GM10847 (cell line): Measurements from ENCODE around the gene ZNF235.

ENCODE experiments used
- POLR2A ChIP-seq: IDR thresholded peaks from 2 replicates; pipeline ENCODE4 v1.6.1; 2011; ENCODE audit not compliant: insufficient read length; ENCODE audit errors: extremely low read depth

The ZNF235 gene

DNA sequence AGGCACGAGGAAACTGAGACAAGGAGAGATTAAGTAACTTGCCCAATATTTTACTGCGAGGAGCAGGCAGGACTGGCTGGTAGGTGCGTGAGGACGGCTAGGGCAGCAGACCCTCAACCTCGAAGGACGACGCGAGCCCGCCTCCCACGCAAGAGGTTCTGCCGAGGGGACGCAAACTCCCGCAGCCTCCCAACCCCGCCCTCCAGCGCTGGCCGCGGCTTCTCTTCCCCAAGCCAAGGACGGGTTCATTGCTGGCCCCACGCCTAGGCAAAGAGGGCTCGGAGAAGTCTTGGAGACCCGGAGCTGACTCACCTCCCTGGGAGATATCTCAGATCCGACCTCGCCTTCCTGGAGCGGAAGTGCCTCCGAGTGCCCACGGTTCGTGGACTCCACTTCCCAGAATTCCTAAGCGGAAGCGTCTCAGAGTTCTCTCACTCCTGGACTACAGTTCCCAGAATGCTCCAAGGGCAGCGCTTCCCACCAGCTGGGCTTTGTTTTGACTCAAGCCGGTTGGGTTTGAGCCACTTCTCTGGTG lies at the start of gene ZNF235:
ZNF235 (minus strand) TSS at position 367 of the 535 bp plus-strand sequence. CDS start 1,621 bp downstream, outside the sequence.
- peak; percentile 54 for TF ChIP-seq POLR2A

DNA sequence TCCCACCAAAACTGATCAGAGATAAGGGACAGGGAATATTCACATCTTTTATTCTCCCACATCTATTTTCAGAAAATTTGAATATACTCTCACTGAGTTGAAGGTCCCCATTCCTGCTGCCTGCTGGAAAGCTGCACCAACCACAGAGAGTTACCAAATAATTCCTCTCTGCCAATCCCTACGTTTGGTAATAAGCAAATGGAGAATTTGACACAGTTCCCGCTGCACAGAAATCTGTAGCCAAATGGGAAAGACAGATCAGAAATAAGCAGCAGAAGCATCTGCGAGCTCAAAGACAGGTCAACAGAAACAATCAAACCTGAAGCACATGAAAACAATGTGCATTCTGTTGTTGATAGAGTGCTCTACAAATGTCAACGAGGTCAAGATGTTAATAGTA lies 41.7 kb upstream of the ZNF235 start:
- no peak for TF ChIP-seq POLR2A

GRCh38 chr19:44345959-44346358 lies 41.1 kb upstream of the ZNF235 start:
- TF ChIP-seq POLR2A: no peak

GRCh38 chr19:44344255-44344654 lies 39.4 kb upstream of the ZNF235 start:
- TF ChIP-seq POLR2A: no peak

DNA sequence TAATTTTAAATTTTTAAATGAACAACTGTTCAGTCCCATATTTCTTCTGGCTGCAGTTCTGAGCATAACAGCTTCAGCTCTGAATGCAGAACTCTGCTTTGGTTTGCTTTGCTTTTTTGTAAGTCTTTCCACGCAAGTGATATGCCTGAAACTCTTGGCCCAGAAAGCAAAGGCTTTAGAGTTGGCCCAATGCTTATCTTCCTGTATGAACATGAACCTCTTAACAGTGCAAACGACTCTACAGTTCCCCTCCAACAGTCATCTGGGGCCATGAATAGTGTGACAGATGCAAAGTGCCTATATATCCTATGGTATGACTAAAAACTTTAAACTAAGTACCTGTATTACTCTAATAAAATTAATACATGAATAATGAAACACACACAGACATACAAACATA lies 37.0 kb upstream of the ZNF235 start:
- no peak for TF ChIP-seq POLR2A

DNA sequence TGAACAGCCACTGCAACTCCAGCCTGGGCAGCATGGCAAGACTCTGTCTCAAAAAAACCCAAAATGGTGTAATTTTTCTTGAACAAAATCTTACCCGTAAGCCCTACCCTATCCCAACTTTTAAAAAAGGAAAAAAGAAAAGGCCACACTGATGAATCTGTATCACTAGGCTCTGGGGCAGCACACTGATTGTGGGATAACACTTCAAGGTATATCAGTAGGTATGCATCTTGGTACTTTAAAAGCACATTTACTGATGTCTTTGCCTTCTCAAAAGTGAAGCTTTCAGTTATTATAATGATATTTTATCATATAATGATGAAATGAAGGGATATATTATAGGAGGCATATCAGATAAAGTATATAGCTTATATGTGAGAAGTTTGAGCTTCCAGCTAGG lies 27.3 kb upstream of the ZNF235 start:
- no peak for TF ChIP-seq POLR2A

DNA sequence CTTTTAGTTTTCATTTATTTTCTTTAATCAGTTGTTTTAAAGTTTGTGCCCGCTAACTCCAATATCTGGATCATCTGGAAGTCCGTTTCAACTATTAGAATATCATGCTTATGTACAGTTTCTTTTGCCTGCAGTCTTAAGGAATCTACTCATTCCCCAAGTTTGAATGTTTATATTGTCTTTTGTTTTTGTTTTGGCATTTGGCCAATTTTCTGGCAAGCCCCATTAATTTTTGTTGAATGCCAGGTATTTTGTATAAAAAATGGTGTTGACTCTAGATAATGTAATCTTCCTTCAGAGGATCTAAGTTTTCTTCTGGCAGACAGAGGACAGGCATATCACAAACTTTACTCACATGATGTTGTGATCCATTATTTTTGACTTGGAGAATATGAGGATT lies 11.1 kb upstream of the ZNF235 start:
- TF ChIP-seq POLR2A: no peak

GRCh38 chr19:44313231-44313630 lies 8.4 kb upstream of the ZNF235 start:
- no peak for TF ChIP-seq POLR2A

DNA sequence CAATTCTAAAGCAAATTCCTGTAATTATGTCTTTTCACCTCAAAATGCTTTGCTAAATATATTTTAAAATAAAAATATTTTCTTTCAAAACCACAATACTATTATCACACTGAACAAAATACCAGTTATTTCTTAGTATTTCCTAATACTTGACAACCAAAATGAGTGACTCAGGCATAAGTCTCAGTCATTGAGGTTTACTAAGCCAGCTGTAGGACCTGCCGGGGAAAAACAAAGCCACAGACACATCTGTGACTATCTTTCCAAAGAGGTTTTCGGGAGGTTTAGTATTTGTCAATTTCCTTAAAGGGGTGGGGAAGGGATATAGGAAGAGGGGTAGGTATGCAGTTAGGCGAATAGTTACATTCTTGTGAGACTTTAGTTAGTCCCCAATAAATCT lies 3.2 kb upstream of the ZNF235 start:
- no peak for TF ChIP-seq POLR2A

DNA sequence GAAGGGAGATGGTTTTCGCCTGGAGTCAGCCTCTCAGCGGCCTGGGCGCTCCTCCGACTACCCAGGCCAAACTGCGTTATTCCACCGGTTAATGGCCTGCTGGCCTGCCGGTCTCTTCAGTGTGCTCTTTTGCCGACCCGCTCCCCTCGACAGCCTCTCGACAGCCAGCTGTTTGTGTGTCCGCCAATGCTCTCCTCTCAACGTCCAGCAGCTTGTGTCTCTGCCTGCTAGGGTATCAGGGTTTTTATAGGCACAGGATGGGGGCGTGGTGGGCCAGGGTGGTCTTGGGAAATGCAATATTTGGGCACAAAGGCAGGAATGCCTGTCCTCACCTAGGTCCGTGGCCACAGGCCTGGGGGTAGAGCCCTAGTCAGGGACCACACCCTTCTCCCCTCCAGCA lies 1.5 kb upstream of the ZNF235 start:
- TF ChIP-seq POLR2A: no peak

DNA sequence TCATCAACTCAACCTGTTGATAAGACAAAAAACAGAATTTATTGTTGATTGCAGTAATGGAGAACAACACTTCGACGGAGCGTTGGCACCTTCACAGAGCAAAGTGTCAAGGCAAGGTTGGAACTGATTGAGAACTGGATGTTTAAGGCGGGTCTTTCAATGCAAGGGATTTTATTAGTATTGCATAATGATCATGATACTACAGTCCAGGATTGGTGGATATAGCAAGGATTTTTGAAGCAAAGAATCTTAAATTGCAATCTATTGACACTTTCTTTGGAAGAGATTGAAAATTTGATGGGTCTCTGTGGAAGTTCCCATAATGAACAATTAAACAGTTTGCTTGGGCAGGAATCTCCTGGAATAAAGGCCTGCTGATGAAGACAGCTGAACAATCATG lies 632 bp upstream of the ZNF235 start:
- no peak for TF ChIP-seq POLR2A

- TF ChIP-seq POLR2A: no peak
Observed at GRCh38 chr19:44303976-44304568, 753 bp downstream of the ZNF235 start.

- no peak for TF ChIP-seq POLR2A
Observed at GRCh38 chr19:44303320-44303719, 1.5 kb downstream of the ZNF235 start.

GRCh38 chr19:44284968-44285367 lies 19.9 kb downstream of the ZNF235 start:
- no peak for TF ChIP-seq POLR2A

GRCh38 chr19:44282846-44283245 lies 22.0 kb downstream of the ZNF235 start:
- no peak for TF ChIP-seq POLR2A

DNA sequence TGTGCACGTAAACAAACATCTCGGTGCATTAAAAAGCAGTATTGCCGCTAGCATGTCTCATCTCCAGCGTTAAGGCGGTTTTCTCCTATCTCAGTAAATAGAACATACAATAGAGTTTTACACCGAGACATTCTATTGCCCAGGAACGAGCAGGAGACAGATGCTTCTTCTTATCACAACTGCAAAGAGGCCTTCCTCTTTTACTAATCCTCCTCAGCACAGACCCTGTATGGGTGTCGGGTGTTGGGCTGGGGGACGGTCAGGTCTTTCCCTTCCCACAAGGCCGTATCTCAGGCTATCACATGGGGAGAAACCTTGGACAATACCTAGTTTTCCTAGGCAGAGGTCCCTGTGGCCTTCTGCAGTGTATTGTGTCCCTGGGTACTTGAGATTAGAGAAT lies 23.9 kb downstream of the ZNF235 start:
- TF ChIP-seq POLR2A: no peak

GRCh38 chr19:44278181-44278690 lies 26.6 kb downstream of the ZNF235 start:
- no peak for TF ChIP-seq POLR2A
